GM12892 (cell line): ENCODE data around the gene LRCH4.
A peak's percentile ranks its signal among the peaks of the same experiment; 100 is the strongest.

Experiments
- POLR2A ChIP-seq: IDR thresholded peaks from 2 replicates; pipeline ENCODE4 v1.6.1; 2011; ENCODE audit warnings: low read depth, low read length, control low read depth
- POLR2AphosphoS5 ChIP-seq: IDR thresholded peaks from 2 replicates; pipeline ENCODE4 v1.6.1; 2011; ENCODE audit warnings: low read depth, low read length, control low read depth
- TAF1 ChIP-seq: IDR thresholded peaks from 2 replicates; pipeline ENCODE4 v1.6.1; 2011; ENCODE audit warnings: low read depth, mild to moderate bottlenecking, control low read depth, low read length, borderline replicate concordance

GRCh38 chr7:100546129-100546925, 39.6 kb downstream of the LRCH4 start:
- TF ChIP-seq POLR2AphosphoS5 (no peak), POLR2A (no peak; the same call in 1 of the 2 replicates), TAF1 (peak; percentile 47; the same call in 1 of the 2 replicates)
